K562 (cell line): ENCODE results near the gene DHRS2. TPM values are rescaled to one million over a fixed set of nuclear protein-coding genes. Genes with fewer than 3 reads are reported as not detected.

Source experiments
- ADNP ChIP-seq: fragments of 200-800 bp; sonication (Bioruptor generic); IDR thresholded peaks from 2 replicates; pipeline ENCODE4 v1.6.1; 2016; ENCODE audit warnings: missing genetic modification characterization, missing compliant biosample characterization
- ATF7 ChIP-seq: fragments of 450-650 bp; IDR thresholded peaks from 2 replicates; pipeline ENCODE4 v1.7.1; 2014; ENCODE audit warnings: mild to moderate bottlenecking, moderate library complexity
- CAMTA2 ChIP-seq: fragments of 250-450 bp; sonication (Bioruptor Pico); conservative IDR thresholded peaks from 2 replicates; pipeline ENCODE4 v1.5.1; 2022
- LCOR ChIP-seq: sonication (generic); formaldehyde crosslinking; IDR thresholded peaks from 2 replicates; pipeline ENCODE4 v1.8.0; 2022; ENCODE audit warnings: mild to moderate bottlenecking, missing genetic modification reagents
- PRMT5 ChIP-seq: sonication (generic); formaldehyde crosslinking; IDR thresholded peaks from 2 replicates; pipeline ENCODE4 v1.5.0; 2020; ENCODE audit warnings: missing genetic modification reagents
- PYGO2 ChIP-seq: fragments of 450-650 bp; IDR thresholded peaks from 2 replicates; pipeline ENCODE4 v1.6.1; 2016; ENCODE audit warnings: mild to moderate bottlenecking, missing genetic modification characterization, moderate library complexity, missing compliant biosample characterization
- SOX6 ChIP-seq: fragments of 450-650 bp; IDR thresholded peaks from 2 replicates; pipeline ENCODE4 v1.6.1; 2014; ENCODE audit warnings: mild to moderate bottlenecking
- TEAD2 ChIP-seq: fragments of 450-650 bp; IDR thresholded peaks from 2 replicates; pipeline ENCODE4 v1.6.1; 2016; ENCODE audit warnings: missing genetic modification characterization, control low read depth, missing compliant biosample characterization
- ZC3H4 ChIP-seq: sonication (generic); formaldehyde crosslinking; IDR thresholded peaks from 2 replicates; pipeline ENCODE4 v1.9.0; 2021; ENCODE audit warnings: missing genetic modification reagents, borderline replicate concordance
- polyA plus RNA-seq, 8 experiments: library from polyadenylated mRNA; depleted of rRNA in 4 of 8; stranded (reverse) in 5 of 8; unstranded in 3 of 8; fragments of >200 nt; fragmentation: Nextera tagmentation in 2 of 8; fragmentation: Illumina TruSeq in 1 of 8; extraction: Ambion mirVana in 2 of 8; extraction: Trizol in 1 of 8; gene quantifications; 2 replicates each; pipeline versions ENCODE4 v1.2.1 to v1.2.3, GENCODE V29; 2011 to 2014; ENCODE audit warnings: inconsistent platforms in 1 of 8, missing spikeins in 1 of 8
- total RNA-seq, 7 experiments: library from RNA; depleted of rRNA in 6 of 7; stranded (reverse); fragments of >200 nt in 6 of 7; fragmentation: Illumina TruSeq in 2 of 7; extraction: Trizol in 2 of 7; gene quantifications; 2 replicates each; pipeline versions ENCODE4 v1.2.1 to v1.2.3, GENCODE V29; 2011 to 2021; ENCODE audit warnings: low replicate concordance in 1 of 7
- TF ChIP-seq, protein P1 (sequence below), 2 experiments: fragments of 450-650 bp in 1 of 2; sonication (generic) in 1 of 2; formaldehyde crosslinking in 1 of 2; IDR thresholded peaks; 2 replicates each; pipeline versions ENCODE4 v1.7.1 to v1.9.0; 2016 to 2022; ENCODE audit warnings: inconsistent platforms in 1 of 2, mild to moderate bottlenecking in 1 of 2, missing genetic modification reagents in 1 of 2
- TF ChIP-seq, protein P2 (sequence below): fragments of 450-650 bp; IDR thresholded peaks from 2 replicates; pipeline ENCODE4 v1.6.1; 2016; ENCODE audit warnings: antibody characterized with exemption
- TF ChIP-seq, protein P3 (sequence below), 2 experiments: fragments of 450-650 bp in 1 of 2; IDR thresholded peaks; 2 replicates each; pipeline ENCODE4 v1.6.1; 2011 to 2017; ENCODE audit warnings: low read depth in 2 of 2, antibody characterized with exemption in 1 of 2, borderline replicate concordance in 1 of 2, low read length in 1 of 2, mild to moderate bottlenecking in 1 of 2, mixed read lengths in 1 of 2; ENCODE audit not compliant: control insufficient read depth in 1 of 2

DHRS2 gene
- total and polyA plus RNA-seq, 9 of the 15 experiments (the other 6 are each of a cell fraction or from before 2014, with no cell fraction given) = 2.9 to 96.8 (median 64.4) TPM

DNA sequence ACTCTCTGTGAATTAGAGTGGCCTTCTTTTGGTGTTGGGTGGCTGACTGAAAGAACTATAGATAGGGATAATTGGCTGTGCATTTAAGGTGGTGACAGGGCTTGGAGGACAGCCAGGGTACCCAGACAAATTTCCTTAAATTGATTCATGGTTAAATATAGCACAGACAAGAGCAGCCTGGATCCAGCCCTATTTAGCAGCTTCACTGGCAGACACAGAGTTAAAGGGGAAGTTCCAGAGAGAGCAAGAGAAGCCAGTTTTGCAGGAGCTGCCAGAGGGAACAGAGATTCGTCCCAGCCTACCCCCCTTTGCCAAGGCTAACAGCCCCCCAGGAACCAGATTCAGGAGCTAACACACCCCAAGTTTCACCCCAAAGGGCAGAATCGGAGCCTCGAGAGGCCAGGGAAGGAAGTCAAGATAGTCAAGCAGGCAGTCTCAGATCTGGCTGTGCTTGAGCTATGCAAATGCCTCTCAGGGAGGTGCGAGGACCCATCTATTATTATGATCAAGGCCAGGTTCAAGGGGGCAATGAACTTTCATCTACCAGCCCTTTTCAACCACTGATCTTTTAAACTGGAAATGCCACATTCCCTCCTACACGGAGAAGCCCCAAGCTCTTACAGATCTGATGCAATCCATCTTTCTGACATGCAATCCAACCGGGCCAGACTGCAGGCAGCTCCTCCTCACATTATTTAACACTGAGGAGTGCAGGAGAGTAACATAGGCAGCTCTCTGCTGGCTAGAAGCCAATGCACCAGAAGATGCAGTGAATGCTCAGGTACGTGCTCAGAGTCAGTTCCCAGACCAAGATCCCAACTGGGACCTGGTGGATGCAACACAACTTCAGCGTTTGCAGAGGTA lies 58.2 kb downstream of the DHRS2 start (continued):
- TF ChIP-seq, protein P1, sequence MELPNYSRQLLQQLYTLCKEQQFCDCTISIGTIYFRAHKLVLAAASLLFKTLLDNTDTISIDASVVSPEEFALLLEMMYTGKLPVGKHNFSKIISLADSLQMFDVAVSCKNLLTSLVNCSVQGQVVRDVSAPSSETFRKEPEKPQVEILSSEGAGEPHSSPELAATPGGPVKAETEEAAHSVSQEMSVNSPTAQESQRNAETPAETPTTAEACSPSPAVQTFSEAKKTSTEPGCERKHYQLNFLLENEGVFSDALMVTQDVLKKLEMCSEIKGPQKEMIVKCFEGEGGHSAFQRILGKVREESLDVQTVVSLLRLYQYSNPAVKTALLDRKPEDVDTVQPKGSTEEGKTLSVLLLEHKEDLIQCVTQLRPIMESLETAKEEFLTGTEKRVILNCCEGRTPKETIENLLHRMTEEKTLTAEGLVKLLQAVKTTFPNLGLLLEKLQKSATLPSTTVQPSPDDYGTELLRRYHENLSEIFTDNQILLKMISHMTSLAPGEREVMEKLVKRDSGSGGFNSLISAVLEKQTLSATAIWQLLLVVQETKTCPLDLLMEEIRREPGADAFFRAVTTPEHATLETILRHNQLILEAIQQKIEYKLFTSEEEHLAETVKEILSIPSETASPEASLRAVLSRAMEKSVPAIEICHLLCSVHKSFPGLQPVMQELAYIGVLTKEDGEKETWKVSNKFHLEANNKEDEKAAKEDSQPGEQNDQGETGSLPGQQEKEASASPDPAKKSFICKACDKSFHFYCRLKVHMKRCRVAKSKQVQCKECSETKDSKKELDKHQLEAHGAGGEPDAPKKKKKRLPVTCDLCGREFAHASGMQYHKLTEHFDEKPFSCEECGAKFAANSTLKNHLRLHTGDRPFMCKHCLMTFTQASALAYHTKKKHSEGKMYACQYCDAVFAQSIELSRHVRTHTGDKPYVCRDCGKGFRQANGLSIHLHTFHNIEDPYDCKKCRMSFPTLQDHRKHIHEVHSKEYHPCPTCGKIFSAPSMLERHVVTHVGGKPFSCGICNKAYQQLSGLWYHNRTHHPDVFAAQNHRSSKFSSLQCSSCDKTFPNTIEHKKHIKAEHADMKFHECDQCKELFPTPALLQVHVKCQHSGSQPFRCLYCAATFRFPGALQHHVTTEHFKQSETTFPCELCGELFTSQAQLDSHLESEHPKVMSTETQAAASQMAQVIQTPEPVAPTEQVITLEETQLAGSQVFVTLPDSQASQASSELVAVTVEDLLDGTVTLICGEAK (IDR thresholded peaks at IDR 0.05) = no peak
- TF ChIP-seq, protein P1 (CRISPR knock-in tag; IDR thresholded peaks at IDR 0.05) = no peak
- TF ChIP-seq LCOR (CRISPR knock-in tag) (no peak), PRMT5 (no peak), CAMTA2 (CRISPR knock-in tag) (no peak), ATF7 (peak; percentile 79), PYGO2 (tag) (no peak), TEAD2 (tag) (no peak), SOX6 (0 out of 2 replicates have a peak, but pooled peaks have one; percentile 9), ZC3H4 (no peak), ADNP (tag) (no peak)
- TF ChIP-seq, protein P2, sequence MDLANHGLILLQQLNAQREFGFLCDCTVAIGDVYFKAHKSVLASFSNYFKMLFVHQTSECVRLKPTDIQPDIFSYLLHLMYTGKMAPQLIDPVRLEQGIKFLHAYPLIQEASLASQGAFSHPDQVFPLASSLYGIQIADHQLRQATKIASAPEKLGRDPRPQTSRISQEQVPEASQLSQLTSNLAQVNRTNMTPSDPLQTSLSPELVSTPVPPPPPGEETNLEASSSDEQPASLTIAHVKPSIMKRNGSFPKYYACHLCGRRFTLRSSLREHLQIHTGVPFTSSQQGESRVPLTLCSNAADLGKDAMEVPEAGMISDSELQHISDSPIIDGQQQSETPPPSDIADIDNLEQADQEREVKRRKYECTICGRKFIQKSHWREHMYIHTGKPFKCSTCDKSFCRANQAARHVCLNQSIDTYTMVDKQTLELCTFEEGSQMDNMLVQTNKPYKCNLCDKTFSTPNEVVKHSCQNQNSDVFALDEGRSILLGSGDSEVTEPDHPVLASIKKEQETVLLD = no peak
- TF ChIP-seq, protein P3, sequence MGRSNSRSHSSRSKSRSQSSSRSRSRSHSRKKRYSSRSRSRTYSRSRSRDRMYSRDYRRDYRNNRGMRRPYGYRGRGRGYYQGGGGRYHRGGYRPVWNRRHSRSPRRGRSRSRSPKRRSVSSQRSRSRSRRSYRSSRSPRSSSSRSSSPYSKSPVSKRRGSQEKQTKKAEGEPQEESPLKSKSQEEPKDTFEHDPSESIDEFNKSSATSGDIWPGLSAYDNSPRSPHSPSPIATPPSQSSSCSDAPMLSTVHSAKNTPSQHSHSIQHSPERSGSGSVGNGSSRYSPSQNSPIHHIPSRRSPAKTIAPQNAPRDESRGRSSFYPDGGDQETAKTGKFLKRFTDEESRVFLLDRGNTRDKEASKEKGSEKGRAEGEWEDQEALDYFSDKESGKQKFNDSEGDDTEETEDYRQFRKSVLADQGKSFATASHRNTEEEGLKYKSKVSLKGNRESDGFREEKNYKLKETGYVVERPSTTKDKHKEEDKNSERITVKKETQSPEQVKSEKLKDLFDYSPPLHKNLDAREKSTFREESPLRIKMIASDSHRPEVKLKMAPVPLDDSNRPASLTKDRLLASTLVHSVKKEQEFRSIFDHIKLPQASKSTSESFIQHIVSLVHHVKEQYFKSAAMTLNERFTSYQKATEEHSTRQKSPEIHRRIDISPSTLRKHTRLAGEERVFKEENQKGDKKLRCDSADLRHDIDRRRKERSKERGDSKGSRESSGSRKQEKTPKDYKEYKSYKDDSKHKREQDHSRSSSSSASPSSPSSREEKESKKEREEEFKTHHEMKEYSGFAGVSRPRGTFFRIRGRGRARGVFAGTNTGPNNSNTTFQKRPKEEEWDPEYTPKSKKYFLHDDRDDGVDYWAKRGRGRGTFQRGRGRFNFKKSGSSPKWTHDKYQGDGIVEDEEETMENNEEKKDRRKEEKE (IDR thresholded peaks at IDR 0.05; ENCODE audit: borderline replicate concordance in 1 of 2, control insufficient read depth in 1 of 2, low read depth in 2 of 2, low read length in 1 of 2) = no peak
